Measurements from ENCODE around the gene DBI. TPM values are rescaled to one million over a fixed set of nuclear protein-coding genes. Genes with fewer than 3 reads are reported as not detected.

DBI gene
- total RNA-seq, 1 experiment from 2014 or later, result 265 TPM

DNA sequence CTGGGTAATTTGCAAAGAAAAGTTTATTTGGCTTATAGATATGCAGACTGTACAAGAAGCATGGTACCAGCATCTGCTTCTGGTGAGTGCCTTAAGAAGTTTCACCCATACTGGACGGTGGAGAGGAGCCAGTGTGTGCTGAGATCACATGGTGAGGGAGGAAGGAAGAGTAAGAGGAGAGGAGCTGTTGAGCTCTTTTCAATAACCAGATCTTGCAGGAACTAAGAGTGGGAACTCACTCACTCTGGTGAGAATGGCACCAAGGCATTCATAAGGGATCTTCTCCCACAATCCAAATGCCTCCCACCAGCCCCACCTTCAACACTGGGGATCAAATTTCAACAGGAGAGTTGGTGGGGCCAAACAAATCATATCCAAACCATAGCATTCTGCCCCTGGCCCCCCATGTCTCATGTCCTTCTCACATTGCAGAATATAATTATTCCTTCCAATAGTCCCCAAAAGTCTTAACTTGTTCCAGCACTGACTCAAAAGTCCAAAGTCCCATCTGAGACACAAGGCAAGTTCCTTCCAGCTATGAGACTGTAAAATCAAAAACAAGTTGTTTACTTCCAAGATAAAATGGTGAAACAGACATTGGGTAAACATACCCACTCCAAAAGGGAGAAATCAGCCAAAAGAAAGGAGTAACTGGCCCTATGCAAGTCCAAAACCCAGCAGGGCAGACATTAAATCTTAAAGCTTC is 53.2 kb downstream of the DBI start:
- DNase-seq, result no peak
- Histone ChIP-seq H3K27me3 (ENCODE audit: insufficient read depth, low read depth) (no peaks in the 10 kb centered on the region), H3K27ac (no peak overlapping the region), H3K79me2 (ENCODE audit: low read depth) (no peaks in the 10 kb centered on the region), H3K9me2 (ENCODE audit: insufficient read depth) (no peaks in the 10 kb centered on the region), H3K4me2 (no peak overlapping the region), H3K4me3 (no peak overlapping the region), H3K4me1 (replicated peaks; ENCODE audit: insufficient read depth) (peaks cover 8% of the 10 kb centered on the region), H3K9me3 (ENCODE audit: insufficient read depth, low read depth) (no peaks in the 10 kb centered on the region), H3K36me3 (ENCODE audit: low read depth) (no peaks in the 10 kb centered on the region), H2AFZ (no peak overlapping the region), H3F3A (ENCODE audit: insufficient read depth, low read depth) (no peaks in the 10 kb centered on the region), H4K20me1 (ENCODE audit: insufficient read depth) (no peaks in the 10 kb centered on the region)
- TF ChIP-seq, protein P1, sequence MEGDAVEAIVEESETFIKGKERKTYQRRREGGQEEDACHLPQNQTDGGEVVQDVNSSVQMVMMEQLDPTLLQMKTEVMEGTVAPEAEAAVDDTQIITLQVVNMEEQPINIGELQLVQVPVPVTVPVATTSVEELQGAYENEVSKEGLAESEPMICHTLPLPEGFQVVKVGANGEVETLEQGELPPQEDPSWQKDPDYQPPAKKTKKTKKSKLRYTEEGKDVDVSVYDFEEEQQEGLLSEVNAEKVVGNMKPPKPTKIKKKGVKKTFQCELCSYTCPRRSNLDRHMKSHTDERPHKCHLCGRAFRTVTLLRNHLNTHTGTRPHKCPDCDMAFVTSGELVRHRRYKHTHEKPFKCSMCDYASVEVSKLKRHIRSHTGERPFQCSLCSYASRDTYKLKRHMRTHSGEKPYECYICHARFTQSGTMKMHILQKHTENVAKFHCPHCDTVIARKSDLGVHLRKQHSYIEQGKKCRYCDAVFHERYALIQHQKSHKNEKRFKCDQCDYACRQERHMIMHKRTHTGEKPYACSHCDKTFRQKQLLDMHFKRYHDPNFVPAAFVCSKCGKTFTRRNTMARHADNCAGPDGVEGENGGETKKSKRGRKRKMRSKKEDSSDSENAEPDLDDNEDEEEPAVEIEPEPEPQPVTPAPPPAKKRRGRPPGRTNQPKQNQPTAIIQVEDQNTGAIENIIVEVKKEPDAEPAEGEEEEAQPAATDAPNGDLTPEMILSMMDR (conservative IDR thresholded peaks at IDR 0.05), result no peak
- no peak for TF ChIP-seq EZH2 (IDR thresholded peaks at IDR 0.05; ENCODE audit: low read depth)
- POLR2A ChIA-PET (ENCODE audit: unreplicated experiment), result interaction anchor here (0.6 kb wide), 1 partner anchor 32 kb away, joined by 4 read pairs; no protein-coding TSS in a partner anchor
- CTCF ChIA-PET, result no interaction called here
- no TSS peak for BruUV-seq (replicated peaks)
- intact Hi-C loops (cut with micrococcal nuclease; ENCODE audit: unreplicated experiment), result no loop called here

DNA sequence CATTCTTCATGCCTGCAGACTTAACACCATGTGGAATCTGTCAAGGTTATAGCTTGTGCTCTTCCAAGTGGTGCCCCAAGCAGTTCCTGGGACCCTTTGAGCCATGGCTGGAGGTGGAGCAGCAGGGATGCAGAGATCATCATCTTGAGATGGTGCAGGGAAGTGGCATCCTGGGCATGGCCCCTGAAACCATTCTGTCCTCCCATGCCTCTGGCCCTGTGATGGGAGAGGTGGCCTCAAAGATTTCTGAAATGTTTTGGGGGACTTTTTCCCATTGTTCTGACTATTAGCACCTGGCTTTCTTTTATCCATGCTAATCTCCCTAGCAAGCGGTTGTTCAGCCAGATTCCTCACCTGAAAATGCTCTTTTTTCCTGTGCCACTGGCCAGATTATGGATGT is 54.5 kb downstream of the DBI start:
- Histone ChIP-seq H4K20me1 (ENCODE audit: insufficient read depth) (no peaks in the 10 kb centered on the region), H3K9me2 (ENCODE audit: insufficient read depth) (no peaks in the 10 kb centered on the region), H3K9me3 (ENCODE audit: insufficient read depth, low read depth) (no peaks in the 10 kb centered on the region), H3K4me3 (no peak overlapping the region), H3K4me2 (no peak overlapping the region), H3K4me1 (replicated peaks; ENCODE audit: insufficient read depth) (peaks cover 8% of the 10 kb centered on the region), H3K27ac (no peak overlapping the region), H3F3A (ENCODE audit: insufficient read depth, low read depth) (no peaks in the 10 kb centered on the region), H3K79me2 (ENCODE audit: low read depth) (no peaks in the 10 kb centered on the region), H3K36me3 (ENCODE audit: low read depth) (no peaks in the 10 kb centered on the region), H2AFZ (no peak overlapping the region), H3K27me3 (ENCODE audit: insufficient read depth, low read depth) (no peaks in the 10 kb centered on the region)
- no peak for TF ChIP-seq EZH2 (IDR thresholded peaks at IDR 0.05; ENCODE audit: low read depth)
- TF ChIP-seq, protein P1 (conservative IDR thresholded peaks at IDR 0.05), result no peak
- BruUV-seq (replicated peaks), result no TSS peak
- ChIA-PET CTCF (no interaction called here), POLR2A (ENCODE audit: unreplicated experiment) (no interaction called here)
- intact Hi-C loops (cut with micrococcal nuclease; ENCODE audit: unreplicated experiment), result no loop called here
- DNase-seq, result no peak

DNA sequence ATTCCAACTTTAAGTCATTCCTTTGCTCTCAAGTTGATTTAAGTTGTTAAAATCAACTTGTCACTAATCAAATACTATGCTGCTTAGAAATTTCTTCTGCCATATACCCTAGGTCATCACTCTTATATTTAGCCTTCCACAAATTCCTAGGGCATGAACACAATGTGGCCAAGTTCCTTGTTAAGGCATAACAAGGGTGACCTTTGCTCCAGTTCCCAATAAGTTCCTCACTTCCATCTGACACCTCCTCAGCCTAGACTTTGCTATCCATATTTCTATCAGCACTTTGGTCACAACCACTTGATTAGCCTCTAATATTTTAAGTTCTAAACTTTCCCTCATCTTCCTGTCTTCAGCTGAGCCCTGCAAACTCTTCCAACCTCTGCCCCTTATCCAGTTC is 55.0 kb downstream of the DBI start:
- Histone ChIP-seq H2AFZ (no peak overlapping the region), H4K20me1 (ENCODE audit: insufficient read depth) (no peaks in the 10 kb centered on the region), H3F3A (ENCODE audit: insufficient read depth, low read depth) (no peaks in the 10 kb centered on the region), H3K4me1 (replicated peaks; ENCODE audit: insufficient read depth) (peaks cover 12% of the 10 kb centered on the region), H3K4me2 (no peak overlapping the region), H3K9me2 (ENCODE audit: insufficient read depth) (no peaks in the 10 kb centered on the region), H3K27ac (no peak overlapping the region), H3K4me3 (no peak overlapping the region), H3K36me3 (ENCODE audit: low read depth) (no peaks in the 10 kb centered on the region), H3K9me3 (ENCODE audit: insufficient read depth, low read depth) (no peaks in the 10 kb centered on the region), H3K79me2 (ENCODE audit: low read depth) (no peaks in the 10 kb centered on the region), H3K27me3 (ENCODE audit: insufficient read depth, low read depth) (no peaks in the 10 kb centered on the region)
- intact Hi-C loops (cut with micrococcal nuclease; ENCODE audit: unreplicated experiment), result no loop called here
- CTCF ChIA-PET, result no interaction called here
- TF ChIP-seq, protein P1 (conservative IDR thresholded peaks at IDR 0.05), result no peak
- no peak for TF ChIP-seq EZH2 (IDR thresholded peaks at IDR 0.05; ENCODE audit: low read depth)
- DNase-seq, result no peak
- POLR2A ChIA-PET (ENCODE audit: unreplicated experiment), result no interaction called here
- no TSS peak for BruUV-seq (replicated peaks)

Other genes with a start within 250 kb of the DBI start
- not detected in 2 replicates for gene C1QL2, start 208.2 kb upstream of the DBI start, total RNA-seq (2021)
- 23.0 and 26.3 TPM in 2 replicates for gene STEAP3, start 143.1 kb upstream of the DBI start, total RNA-seq (2021)
- gene C2orf76, start 143 bp upstream of the DBI start, total RNA-seq (2021), result 11.5 and 12.7 TPM in 2 replicates
- 1.2 TPM in 2 replicates for gene TMEM37, start 64.9 kb downstream of the DBI start, total RNA-seq (2021)
- gene SCTR, start 157.5 kb downstream of the DBI start, total RNA-seq (2021), result not detected in 2 replicates
- not detected in 2 replicates for gene CFAP221, start 177.5 kb downstream of the DBI start, total RNA-seq (2021)

All from PC-9 (cell line).